Measurements from ENCODE around the gene SERINC3. TPM values are rescaled to one million over a fixed set of nuclear protein-coding genes. Genes with fewer than 3 reads are reported as not detected.

Gene SERINC3
- total and polyA plus RNA-seq, 2 of the 8 experiments (the other 6 are each of a cell fraction or from before 2014, with no cell fraction given): 47.2 to 66.0 TPM

DNA sequence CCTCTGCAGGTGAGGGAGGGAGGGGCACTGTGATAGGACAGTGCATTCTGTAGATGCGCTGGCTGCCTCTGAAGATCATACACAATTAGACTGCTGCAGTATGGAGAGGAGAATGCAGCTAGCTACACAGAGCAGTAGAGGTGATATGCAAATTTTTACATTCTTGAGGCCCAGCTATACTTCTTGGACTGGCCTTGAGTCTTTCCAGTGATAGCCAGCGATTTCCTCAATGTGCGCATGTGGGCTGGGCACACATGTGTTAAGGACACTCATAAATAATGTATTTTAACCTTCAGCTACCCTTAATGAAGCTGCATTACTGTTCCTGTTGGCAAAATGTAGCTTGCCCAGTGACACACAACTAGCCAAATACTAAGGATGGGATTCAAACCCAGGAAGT, 27.2 kb downstream of the SERINC3 start:
- no peak overlapping the region for H3K23ac ChIP-seq (ENCODE audit: insufficient read length)
- POLR2A ChIA-PET (ENCODE audit: partially characterized antibody): interaction anchor here (0.9 to 1.1 kb wide), 2 partner anchors 9 to 14 kb away, joined by 3 read pairs; no protein-coding TSS in a partner anchor
- no peak overlapping the region for H2AK5ac ChIP-seq (ENCODE audit: low read depth, low read length)
- H3K14ac ChIP-seq (ENCODE audit: insufficient read length): no peak overlapping the region
- H2BK12ac ChIP-seq (ENCODE audit: low read depth, low read length): no peak overlapping the region
- no peaks in the 10 kb centered on the region; the same call in 1 of the 2 replicates for H3K79me1 ChIP-seq (ENCODE audit: low read depth, low read length)
- no peaks in the 10 kb centered on the region; the same call in 1 of the 2 replicates for H3K23me2 ChIP-seq (ENCODE audit: low read depth, low read length)
- no peak overlapping the region for H3K4ac ChIP-seq (replicated peaks; ENCODE audit: insufficient read length, low read depth, low read length)
- H2BK120ac ChIP-seq (replicated peaks; ENCODE audit: low read depth, low read length): no peak overlapping the region
- FAIRE-seq: no peak
- no peaks in the 10 kb centered on the region for H3K4me1 ChIP-seq (replicated peaks in 1 of 4; ENCODE audit: control insufficient read depth in 3 of 4, insufficient read depth in 4 of 4, low read length in 3 of 4)
- H3K27ac ChIP-seq (ENCODE audit: low read depth, low read length): no peak overlapping the region
- no peak overlapping the region; the same call in 1 of the 2 replicates for H2BK5ac ChIP-seq (ENCODE audit: low read depth, low read length)
- H3K9me3 ChIP-seq (ENCODE audit: insufficient read depth in 2 of 2, low read depth in 1 of 2, low read length in 1 of 2): no peaks in the 10 kb centered on the region
- H4K20me1 ChIP-seq (replicated peaks in 1 of 2; ENCODE audit: control insufficient read depth in 1 of 2, insufficient read depth in 2 of 2, low read length in 2 of 2): peaks cover 0 to 2% of the 10 kb centered on the region in 2 experiments
- no peak overlapping the region for H4K8ac ChIP-seq (ENCODE audit: extremely low read depth, insufficient read depth, low read length)
- no peak overlapping the region for H2AFZ ChIP-seq (ENCODE audit: low read length)
- peaks cover 12 to 38% (median 30%) of the 10 kb centered on the region in 4 experiments; a peak in 6 of 8 replicates for H3K36me3 ChIP-seq (ENCODE audit: control insufficient read depth in 2 of 4, insufficient read depth in 4 of 4, low read length in 3 of 4)
- H4K5ac ChIP-seq (ENCODE audit: insufficient read length, low read depth, low read length): no peak overlapping the region
- H3K18ac ChIP-seq (ENCODE audit: extremely low read depth, low read length): no peak overlapping the region
- DNase-seq (ENCODE audit: low read depth in 1 of 2, low spot score in 2 of 2): no peak
- CTCF ChIA-PET (ENCODE audit: partially characterized antibody): interaction anchor here (0.8 to 3.0 kb wide), 3 partner anchors 115 to 222 kb away, joined by 3 to 10 read pairs (median 3); no protein-coding TSS in a partner anchor
- no peak overlapping the region for H3K9ac ChIP-seq (replicated peaks in 1 of 4; ENCODE audit: extremely low read depth in 1 of 4, low read depth in 3 of 4, low read length in 3 of 4)
- no peak overlapping the region for H3K56ac ChIP-seq (replicated peaks; ENCODE audit: insufficient read length, low read depth, low read length)
- no peak overlapping the region for H2BK20ac ChIP-seq (ENCODE audit: low read length)
- 98% methylated on average over 3 of the region's 3 CpGs; no CpG with 5 or more reads in 1 of the 2 experiments for WGBS, 2 experiments (ENCODE audit: extremely low coverage in 1 of 2, insufficient coverage in 1 of 2, insufficient read length in 1 of 2, insufficient replicate concordance in 2 of 2, low coverage in 1 of 2, low lambda C conversion rate in 2 of 2, missing lambda C conversion rate in 1 of 2)
- H3K4me2 ChIP-seq (ENCODE audit: insufficient read depth in 1 of 2, low read depth in 2 of 2, low read length in 2 of 2): no peak overlapping the region
- H3K27me3 ChIP-seq (replicated peaks in 1 of 4; ENCODE audit: control insufficient read depth in 3 of 4, extremely low read depth in 1 of 4, insufficient read depth in 3 of 4, low read length in 3 of 4): no peaks in the 10 kb centered on the region
- no peak overlapping the region for H4K91ac ChIP-seq (replicated peaks; ENCODE audit: insufficient read length, low read length)
- no peak overlapping the region for H3K4me3 ChIP-seq (ENCODE audit: extremely low read depth in 1 of 4, insufficient read depth in 2 of 4, low read depth in 3 of 4, low read length in 4 of 4)
- TF ChIP-seq TAF7 (optimal IDR thresholded peaks at IDR 0.05; ENCODE audit: borderline replicate concordance, low read depth, low read length) (no peak), TAF1 (IDR thresholded peaks at IDR 0.05; ENCODE audit: low read depth, low read length) (no peak), JUN (IDR thresholded peaks at IDR 0.05; ENCODE audit: low read depth, low read length) (no peak), POU5F1 (IDR thresholded peaks at IDR 0.05; ENCODE audit: low read depth, low read length) (no peak), PHF8 (conservative IDR thresholded peaks at IDR 0.05; ENCODE audit: low read depth, low read length) (no peak), FOSL1 (IDR thresholded peaks at IDR 0.05; ENCODE audit: insufficient read depth, low read depth, low read length) (no peak), HDAC6 (IDR thresholded peaks at IDR 0.05; ENCODE audit: low read depth, low read length) (no peak)
- TF ChIP-seq, protein P1, sequence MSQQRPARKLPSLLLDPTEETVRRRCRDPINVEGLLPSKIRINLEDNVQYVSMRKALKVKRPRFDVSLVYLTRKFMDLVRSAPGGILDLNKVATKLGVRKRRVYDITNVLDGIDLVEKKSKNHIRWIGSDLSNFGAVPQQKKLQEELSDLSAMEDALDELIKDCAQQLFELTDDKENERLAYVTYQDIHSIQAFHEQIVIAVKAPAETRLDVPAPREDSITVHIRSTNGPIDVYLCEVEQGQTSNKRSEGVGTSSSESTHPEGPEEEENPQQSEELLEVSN (IDR thresholded peaks at IDR 0.05): no peak
- H3K79me2 ChIP-seq (ENCODE audit: control insufficient read depth in 1 of 2, insufficient read depth in 2 of 2, low read length in 2 of 2): no peaks in the 10 kb centered on the region
- no peak overlapping the region for H2BK15ac ChIP-seq (ENCODE audit: low read length)
